HG03103 (cell line): ENCODE data around the gene E2F6.
A peak's percentile ranks its signal among the peaks of the same experiment; 100 is the strongest.

Source experiments
- ATAC-seq: cut with Tn5 transposase; IDR thresholded peaks from one replicate; pipeline ENCODE4 v1.9.1; 2021; ENCODE audit warnings: low read depth; ENCODE audit not compliant: unreplicated experiment

Gene E2F6

GRCh38 chr2:11494310-11494709, 28.3 kb upstream of the E2F6 start:
- no peak for ATAC-seq

- ATAC-seq: no peak
These were observed 27.3 kb upstream of the E2F6 start for GRCh38 chr2:11493282-11493681.

- ATAC-seq: no peak
These were observed 26.8 kb upstream of the E2F6 start for GRCh38 chr2:11492720-11493119.

GRCh38 chr2:11492244-11492643, 26.3 kb upstream of the E2F6 start:
- ATAC-seq: no peak

GRCh38 chr2:11491348-11491933, 25.5 kb upstream of the E2F6 start:
- no peak for ATAC-seq

- no peak for ATAC-seq
These were observed 24.2 kb upstream of the E2F6 start for GRCh38 chr2:11490194-11490593.

- ATAC-seq: no peak
These were observed 22.8 kb upstream of the E2F6 start for GRCh38 chr2:11488809-11489208.

GRCh38 chr2:11483806-11484617, 18.1 kb upstream of the E2F6 start:
- ATAC-seq: no peak

- ATAC-seq: no peak
These were observed 16.6 kb upstream of the E2F6 start for GRCh38 chr2:11482473-11483035.

- no peak for ATAC-seq
These were observed 16.0 kb upstream of the E2F6 start for GRCh38 chr2:11481789-11482472.

- no peak for ATAC-seq
These were observed 15.4 kb upstream of the E2F6 start for GRCh38 chr2:11481426-11481788.

- no peak for ATAC-seq
These were observed 14.9 kb upstream of the E2F6 start for GRCh38 chr2:11480859-11481258.

- ATAC-seq: no peak
These were observed 14.4 kb upstream of the E2F6 start for GRCh38 chr2:11480406-11480805.

GRCh38 chr2:11478899-11479605, 13.1 kb upstream of the E2F6 start:
- ATAC-seq: no peak

GRCh38 chr2:11477994-11478393, 12.0 kb upstream of the E2F6 start:
- ATAC-seq: peak; percentile 74

GRCh38 chr2:11473659-11474433, 7.9 kb upstream of the E2F6 start:
- ATAC-seq: no peak

- no peak for ATAC-seq
These were observed 1.8 kb upstream of the E2F6 start for GRCh38 chr2:11467749-11468148.

- ATAC-seq: no peak
These were observed 1.2 kb upstream of the E2F6 start for GRCh38 chr2:11467129-11467649.

- no peak for ATAC-seq
These were observed 557 bp upstream of the E2F6 start for GRCh38 chr2:11466307-11467128.
